Measurements from ENCODE around the gene SHQ1.

DNA sequence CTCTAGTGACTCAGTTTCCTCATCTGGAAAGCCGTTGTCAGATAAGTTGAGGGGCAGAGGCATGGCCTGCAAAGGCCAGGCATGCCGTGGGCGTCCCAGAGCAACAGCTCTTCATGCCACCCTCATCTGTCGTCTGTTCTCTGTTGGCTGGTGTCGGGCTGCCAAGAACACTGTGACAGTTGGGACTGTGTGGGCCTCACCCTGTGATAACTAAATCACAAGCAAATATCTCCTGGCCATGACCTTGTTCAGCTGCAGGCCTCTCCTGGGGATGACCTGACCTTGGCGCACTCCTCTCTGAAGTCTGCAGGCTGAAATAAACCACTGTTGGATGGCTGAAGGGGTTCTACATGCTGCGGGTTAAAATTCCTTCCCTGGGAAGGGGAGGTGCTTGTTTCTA lies 145.9 kb downstream of the SHQ1 start:
- TF ChIP-seq, protein P1, sequence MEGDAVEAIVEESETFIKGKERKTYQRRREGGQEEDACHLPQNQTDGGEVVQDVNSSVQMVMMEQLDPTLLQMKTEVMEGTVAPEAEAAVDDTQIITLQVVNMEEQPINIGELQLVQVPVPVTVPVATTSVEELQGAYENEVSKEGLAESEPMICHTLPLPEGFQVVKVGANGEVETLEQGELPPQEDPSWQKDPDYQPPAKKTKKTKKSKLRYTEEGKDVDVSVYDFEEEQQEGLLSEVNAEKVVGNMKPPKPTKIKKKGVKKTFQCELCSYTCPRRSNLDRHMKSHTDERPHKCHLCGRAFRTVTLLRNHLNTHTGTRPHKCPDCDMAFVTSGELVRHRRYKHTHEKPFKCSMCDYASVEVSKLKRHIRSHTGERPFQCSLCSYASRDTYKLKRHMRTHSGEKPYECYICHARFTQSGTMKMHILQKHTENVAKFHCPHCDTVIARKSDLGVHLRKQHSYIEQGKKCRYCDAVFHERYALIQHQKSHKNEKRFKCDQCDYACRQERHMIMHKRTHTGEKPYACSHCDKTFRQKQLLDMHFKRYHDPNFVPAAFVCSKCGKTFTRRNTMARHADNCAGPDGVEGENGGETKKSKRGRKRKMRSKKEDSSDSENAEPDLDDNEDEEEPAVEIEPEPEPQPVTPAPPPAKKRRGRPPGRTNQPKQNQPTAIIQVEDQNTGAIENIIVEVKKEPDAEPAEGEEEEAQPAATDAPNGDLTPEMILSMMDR (IDR thresholded peaks at IDR 0.05), result no peak
- no peak for TF ChIP-seq POLR2A (IDR thresholded peaks at IDR 0.05)
